ENCODE measurements around the gene TBC1D19.
"Not testable (repeated sequence)": the region's sequence is repeated elsewhere in the genome, so short reads cannot be mapped to it uniquely, and the experiment has no call there.

Gene TBC1D19

GRCh38 chr4:26583865-26584652, at the start of gene TBC1D19:
TSS of gene TBC1D19 (plus strand) at chr4:26584084. CDS start at chr4:26584194, 110 bp downstream.
- H3K4me3 Mint-ChIP-seq: peak within 1 kb of the TSS; percentile 97
- peak within 1 kb of the TSS; percentile 95 for H3K27ac Mint-ChIP-seq
- no peaks in the 10 kb centered on the region for H3K27me3 Mint-ChIP-seq
- peaks cover 24% of the 10 kb centered on the region for H3K4me1 Mint-ChIP-seq (ENCODE audit: low read depth)
- no peaks in the 10 kb centered on the region for H3K9me3 Mint-ChIP-seq
- peak; percentile 95 for DNase-seq
- peaks cover 6% of the 10 kb centered on the region for H3K36me3 Mint-ChIP-seq (ENCODE audit: low read depth)

GRCh38 chr4:26542991-26543390, 40.9 kb upstream of the TBC1D19 start:
- Mint-ChIP-seq H3K4me1 (ENCODE audit: low read depth) (no peaks in the 10 kb centered on the region), H3K27me3 (no peaks in the 10 kb centered on the region), H3K36me3 (ENCODE audit: low read depth) (no peaks in the 10 kb centered on the region), H3K4me3 (no peak overlapping the region), H3K9me3 (peaks cover 24% of the 10 kb centered on the region), H3K27ac (no peak overlapping the region)
- no peak for DNase-seq

- H3K36me3 Mint-ChIP-seq (ENCODE audit: low read depth): no peaks in the 10 kb centered on the region
- H3K9me3 Mint-ChIP-seq: peaks cover 24% of the 10 kb centered on the region
- H3K4me3 Mint-ChIP-seq: no peak overlapping the region
- H3K27me3 Mint-ChIP-seq: peaks cover 3% of the 10 kb centered on the region
- no peak for DNase-seq
- H3K27ac Mint-ChIP-seq: no peak overlapping the region
- H3K4me1 Mint-ChIP-seq (ENCODE audit: low read depth): no peaks in the 10 kb centered on the region
Measured at GRCh38 chr4:26544421-26544820, 39.5 kb upstream of the TBC1D19 start.

- Mint-ChIP-seq H3K9me3 (peaks cover 24% of the 10 kb centered on the region), H3K27me3 (peaks cover 16% of the 10 kb centered on the region)
- DNase-seq; H3K36me3 Mint-ChIP-seq (ENCODE audit: low read depth); H3K4me1 Mint-ChIP-seq (ENCODE audit: low read depth); H3K4me3 Mint-ChIP-seq; H3K27ac Mint-ChIP-seq: not testable (repeated sequence)
Measured at GRCh38 chr4:26548379-26548778, 35.5 kb upstream of the TBC1D19 start.

GRCh38 chr4:26557164-26557563, 26.7 kb upstream of the TBC1D19 start:
- no peak for DNase-seq
- Mint-ChIP-seq H3K27me3 (peaks cover 41% of the 10 kb centered on the region), H3K9me3 (peaks cover 13% of the 10 kb centered on the region), H3K4me3 (no peak overlapping the region), H3K4me1 (ENCODE audit: low read depth) (no peaks in the 10 kb centered on the region), H3K36me3 (ENCODE audit: low read depth) (no peaks in the 10 kb centered on the region), H3K27ac (no peak overlapping the region)

- no peak for DNase-seq
- H3K9me3 Mint-ChIP-seq: peaks cover 13% of the 10 kb centered on the region
- peaks cover 33% of the 10 kb centered on the region for H3K27me3 Mint-ChIP-seq
- no peaks in the 10 kb centered on the region for H3K4me1 Mint-ChIP-seq (ENCODE audit: low read depth)
- no peak overlapping the region for H3K27ac Mint-ChIP-seq
- H3K4me3 Mint-ChIP-seq: no peak overlapping the region
- H3K36me3 Mint-ChIP-seq (ENCODE audit: low read depth): no peaks in the 10 kb centered on the region
Measured at GRCh38 chr4:26558166-26558895, 25.6 kb upstream of the TBC1D19 start.

- DNase-seq: no peak
- H3K27ac Mint-ChIP-seq: peak overlapping the region; percentile 3
- H3K36me3 Mint-ChIP-seq (ENCODE audit: low read depth): no peaks in the 10 kb centered on the region
- peak overlapping the region; percentile 0 for H3K4me3 Mint-ChIP-seq
- peaks cover 13% of the 10 kb centered on the region for H3K27me3 Mint-ChIP-seq
- no peaks in the 10 kb centered on the region for H3K9me3 Mint-ChIP-seq
- peaks cover 20% of the 10 kb centered on the region for H3K4me1 Mint-ChIP-seq (ENCODE audit: low read depth)
Measured at GRCh38 chr4:26566133-26566532, 17.8 kb upstream of the TBC1D19 start.

GRCh38 chr4:26568446-26568994, 15.4 kb upstream of the TBC1D19 start:
- no peak for DNase-seq
- H3K27ac Mint-ChIP-seq: peak overlapping the region; percentile 35
- H3K4me1 Mint-ChIP-seq (ENCODE audit: low read depth): peaks cover 20% of the 10 kb centered on the region
- H3K9me3 Mint-ChIP-seq: no peaks in the 10 kb centered on the region
- peaks cover 8% of the 10 kb centered on the region for H3K27me3 Mint-ChIP-seq
- no peaks in the 10 kb centered on the region for H3K36me3 Mint-ChIP-seq (ENCODE audit: low read depth)
- H3K4me3 Mint-ChIP-seq: no peak overlapping the region

- Mint-ChIP-seq H3K36me3 (ENCODE audit: low read depth) (no peaks in the 10 kb centered on the region), H3K4me1 (ENCODE audit: low read depth) (peaks cover 20% of the 10 kb centered on the region), H3K27me3 (peaks cover 9% of the 10 kb centered on the region), H3K9me3 (no peaks in the 10 kb centered on the region), H3K4me3 (no peak overlapping the region), H3K27ac (no peak overlapping the region)
- DNase-seq: no peak
Measured at GRCh38 chr4:26570596-26570995, 13.3 kb upstream of the TBC1D19 start.

- H3K4me3 Mint-ChIP-seq: no peak overlapping the region
- no peaks in the 10 kb centered on the region for H3K9me3 Mint-ChIP-seq
- peaks cover 7% of the 10 kb centered on the region for H3K4me1 Mint-ChIP-seq (ENCODE audit: low read depth)
- no peak for DNase-seq
- no peaks in the 10 kb centered on the region for H3K36me3 Mint-ChIP-seq (ENCODE audit: low read depth)
- H3K27ac Mint-ChIP-seq: no peak overlapping the region
- H3K27me3 Mint-ChIP-seq: peaks cover 16% of the 10 kb centered on the region
Measured at GRCh38 chr4:26573389-26573794, 10.5 kb upstream of the TBC1D19 start.

- no peak overlapping the region for H3K27ac Mint-ChIP-seq
- peaks cover 16% of the 10 kb centered on the region for H3K27me3 Mint-ChIP-seq
- no peaks in the 10 kb centered on the region for H3K9me3 Mint-ChIP-seq
- no peaks in the 10 kb centered on the region for H3K36me3 Mint-ChIP-seq (ENCODE audit: low read depth)
- no peak overlapping the region for H3K4me3 Mint-ChIP-seq
- no peaks in the 10 kb centered on the region for H3K4me1 Mint-ChIP-seq (ENCODE audit: low read depth)
- no peak for DNase-seq
Measured at GRCh38 chr4:26574563-26574962, 9.3 kb upstream of the TBC1D19 start.

GRCh38 chr4:26576231-26576739, 7.6 kb upstream of the TBC1D19 start:
- Mint-ChIP-seq H3K27me3 (peaks cover 16% of the 10 kb centered on the region), H3K9me3 (no peaks in the 10 kb centered on the region), H3K4me1 (ENCODE audit: low read depth) (no peaks in the 10 kb centered on the region), H3K27ac (no peak overlapping the region), H3K36me3 (ENCODE audit: low read depth) (no peaks in the 10 kb centered on the region), H3K4me3 (no peak overlapping the region)
- DNase-seq: no peak

GRCh38 chr4:26577066-26577465, 6.8 kb upstream of the TBC1D19 start:
- Mint-ChIP-seq H3K27me3 (peaks cover 16% of the 10 kb centered on the region), H3K9me3 (no peaks in the 10 kb centered on the region), H3K36me3 (ENCODE audit: low read depth) (no peaks in the 10 kb centered on the region), H3K4me1 (ENCODE audit: low read depth) (no peaks in the 10 kb centered on the region), H3K4me3 (no peak overlapping the region), H3K27ac (no peak overlapping the region)
- DNase-seq: no peak

- Mint-ChIP-seq H3K4me1 (ENCODE audit: low read depth) (peaks cover 9% of the 10 kb centered on the region), H3K4me3 (no peak overlapping the region), H3K36me3 (ENCODE audit: low read depth) (peaks cover 3% of the 10 kb centered on the region)
Measured at GRCh38 chr4:26579169-26579568, 4.7 kb upstream of the TBC1D19 start.

GRCh38 chr4:26581341-26581740, 2.5 kb upstream of the TBC1D19 start:
- H3K9me3 Mint-ChIP-seq; H3K4me3 Mint-ChIP-seq; H3K27me3 Mint-ChIP-seq; H3K36me3 Mint-ChIP-seq (ENCODE audit: low read depth); H3K27ac Mint-ChIP-seq; DNase-seq: not testable (repeated sequence)
- peaks cover 23% of the 10 kb centered on the region for H3K4me1 Mint-ChIP-seq (ENCODE audit: low read depth)

More at GRCh38 chr4:26579169-26579568, 4.7 kb upstream of the TBC1D19 start:
- Mint-ChIP-seq H3K27me3 (peaks cover 16% of the 10 kb centered on the region), H3K27ac (no peak overlapping the region), H3K9me3 (no peaks in the 10 kb centered on the region)
- DNase-seq: no peak

Measured in activated T-cell treated with anti-CD3 and anti-CD28 coated beads, Interleukin-2, amount 50 U/mL, for 24 hours (primary cell).